MCF 10A (cell line): Measurements from ENCODE around the gene ASB1. TPM values are rescaled to one million over a fixed set of nuclear protein-coding genes. Genes with fewer than 3 reads are reported as not detected.
A peak's percentile ranks its signal among the peaks of the same experiment; 100 is the strongest.

Source experiments
- BruUV-seq: library from RNA; stranded (reverse); fragments of 400-500 nt; replicated peaks from 2 replicates; lab custom pipeline; 2021; lab: Mats Ljungman, UMichigan
- CTCF ChIA-PET: fragments of 300-600 bp; sonication (Branson Sonifier 250); formaldehyde crosslinking; extraction: SDS; loops from one replicate; lab custom pipeline; 2021; ENCODE audit warnings: antibody characterized with exemption, inconsistent platforms; lab: Yijun Ruan, JAX
- POLR2A ChIA-PET: fragments of 300-600, 350-650 bp; sonication (Branson Sonifier 250); formaldehyde crosslinking; extraction: SDS; loops from one replicate; lab custom pipeline; 2020; ENCODE audit warnings: antibody characterized with exemption, inconsistent platforms; lab: Yijun Ruan, JAX
- DNase-seq: peaks from one replicate; pipeline ENCODE4 v3.0.0-alpha.2; 2018; ENCODE audit not compliant: unreplicated experiment
- H3K27ac Mint-ChIP-seq: one replicate; pipeline ENCODE4 v1.8.0; 2022; ENCODE audit warnings: mild to moderate bottlenecking, low read depth, mixed read lengths; ENCODE audit not compliant: unreplicated experiment
- H3K27me3 Mint-ChIP-seq: one replicate; pipeline ENCODE4 v1.8.0; 2022; ENCODE audit warnings: mixed read lengths; ENCODE audit not compliant: insufficient read depth, unreplicated experiment
- H3K36me3 Mint-ChIP-seq: one replicate; pipeline ENCODE4 v1.8.0; 2022; ENCODE audit warnings: mild to moderate bottlenecking, moderate library complexity, mixed read lengths; ENCODE audit not compliant: insufficient read depth, unreplicated experiment
- H3K4me1 Mint-ChIP-seq: one replicate; pipeline ENCODE4 v1.8.0; 2022; ENCODE audit warnings: mixed read lengths; ENCODE audit not compliant: insufficient read depth, unreplicated experiment
- H3K4me3 Mint-ChIP-seq: one replicate; pipeline ENCODE4 v1.8.0; 2022; ENCODE audit warnings: mild to moderate bottlenecking, moderate library complexity, mixed read lengths; ENCODE audit not compliant: unreplicated experiment
- H3K9me3 Mint-ChIP-seq: one replicate; pipeline ENCODE4 v1.8.0; 2022; ENCODE audit warnings: mixed read lengths; ENCODE audit not compliant: unreplicated experiment
- CTCF ChIP-seq: fragments of 200-600 bp; IDR thresholded peaks from one replicate; pipeline ENCODE4 v1.8.0; 2022; ENCODE audit warnings: antibody characterized with exemption, mild to moderate bottlenecking; ENCODE audit not compliant: unreplicated experiment
- intact Hi-C: fragments of 100-400 bp; cut with micrococcal nuclease; formaldehyde crosslinking; loops from 2 replicates; pipeline ENCODE4 v1.14.1; 2022
- total RNA-seq: library from RNA; stranded (reverse); gene quantifications from 2 replicates; pipeline ENCODE4 v1.2.3, GENCODE V29; 2022

The ASB1 gene
- total RNA-seq, 1 experiment from 2014 or later, result 104 TPM

GRCh38 chr2:238388794-238389193 lies 37.9 kb upstream of the ASB1 start:
- Mint-ChIP-seq H3K9me3 (peaks cover 4% of the 10 kb centered on the region), H3K4me1 (peaks cover 6% of the 10 kb centered on the region), H3K4me3 (no peak overlapping the region), H3K27me3 (no peaks in the 10 kb centered on the region), H3K27ac (no peak overlapping the region), H3K36me3 (no peaks in the 10 kb centered on the region)
- intact Hi-C loops, result no loop called here
- DNase-seq, result no peak
- POLR2A ChIA-PET, result interaction anchor here (0.7 to 3.6 kb wide), 2 partner anchors 50 to 101 kb away, joined by 4 to 35 read pairs; no protein-coding TSS in a partner anchor
- TF ChIP-seq CTCF, result no peak
- BruUV-seq, result no TSS peak
- CTCF ChIA-PET, result no interaction called here

- POLR2A ChIA-PET, result interaction anchor here (0.5 to 3.6 kb wide), 20 partner anchors 9 to 599 kb away, joined by 3 to 35 read pairs (median 3); no protein-coding TSS in a partner anchor
- intact Hi-C loops, result no loop called here
- Mint-ChIP-seq H3K27ac (peak overlapping the region; percentile 86), H3K4me3 (peak overlapping the region; percentile 1), H3K4me1 (peaks cover 6% of the 10 kb centered on the region), H3K36me3 (no peaks in the 10 kb centered on the region), H3K27me3 (no peaks in the 10 kb centered on the region), H3K9me3 (no peaks in the 10 kb centered on the region)
- DNase-seq, result peak; percentile 46
- TSS peak; percentile 80 for BruUV-seq
- TF ChIP-seq CTCF, result no peak
- CTCF ChIA-PET, result interaction anchor here (0.5 to 1.3 kb wide), 3 partner anchors 24 to 396 kb away, joined by 3 to 5 read pairs (median 3); no protein-coding TSS in a partner anchor
These were observed 36.6 kb upstream of the ASB1 start for GRCh38 chr2:238389988-238390589.

GRCh38 chr2:238391042-238391689 lies 35.6 kb upstream of the ASB1 start:
- DNase-seq, result no peak
- Mint-ChIP-seq H3K27me3 (no peaks in the 10 kb centered on the region), H3K9me3 (no peaks in the 10 kb centered on the region), H3K4me1 (peaks cover 6% of the 10 kb centered on the region), H3K27ac (peak overlapping the region; percentile 86), H3K36me3 (no peaks in the 10 kb centered on the region), H3K4me3 (no peak overlapping the region)
- intact Hi-C loops, result no loop called here
- no TSS peak for BruUV-seq
- CTCF ChIA-PET, result interaction anchor here (1.3 kb wide), 1 partner anchor 23 kb away, joined by 5 read pairs; no protein-coding TSS in a partner anchor
- TF ChIP-seq CTCF, result no peak
- POLR2A ChIA-PET, result interaction anchor here (0.8 to 3.6 kb wide), 6 partner anchors 17 to 337 kb away, joined by 3 to 35 read pairs (median 3); no protein-coding TSS in a partner anchor

GRCh38 chr2:238396663-238397062 lies 30.1 kb upstream of the ASB1 start:
- POLR2A ChIA-PET, result no interaction called here
- CTCF ChIA-PET, result interaction anchor here (0.6 to 1.2 kb wide), 3 partner anchors 117 to 673 kb away, joined by 3 to 7 read pairs (median 4); no protein-coding TSS in a partner anchor
- TF ChIP-seq CTCF, result no peak
- BruUV-seq, result no TSS peak
- intact Hi-C loops, result no loop called here
- no peaks in the 10 kb centered on the region for H3K4me1 Mint-ChIP-seq
- H3K36me3 Mint-ChIP-seq, result peaks cover 27% of the 10 kb centered on the region
- no peak overlapping the region for H3K27ac Mint-ChIP-seq
- H3K4me3 Mint-ChIP-seq, result no peak overlapping the region
- H3K9me3 Mint-ChIP-seq, result no peaks in the 10 kb centered on the region
- no peak for DNase-seq
- H3K27me3 Mint-ChIP-seq, result no peaks in the 10 kb centered on the region
